Mesenchymal stem cell (in vitro differentiated cells and primary cell): ENCODE results near the gene TMEM143.

Experiments
- DNase-seq: peaks from one replicate; pipeline ENCODE4 v3.0.0-alpha.2; 2013
- H2AFZ ChIP-seq: one replicate; pipeline ENCODE4 v1.6.1; 2013; ENCODE audit warnings: low read depth, mild to moderate bottlenecking, control low read depth, inconsistent platforms, low read length, moderate library complexity
- H2AK5ac ChIP-seq: 2 replicates; pipeline ENCODE4 v1.6.1; 2013; ENCODE audit warnings: low read length, moderate library complexity, mild to moderate bottlenecking, inconsistent platforms; ENCODE audit not compliant: severe bottlenecking
- H2BK120ac ChIP-seq: one replicate; pipeline ENCODE4 v1.6.1; 2013; ENCODE audit warnings: low read depth, mild to moderate bottlenecking, inconsistent platforms, low read length, moderate library complexity
- H2BK12ac ChIP-seq, 2 experiments: one replicate each; pipeline ENCODE4 v1.6.1; 2013; ENCODE audit warnings: inconsistent platforms in 2 of 2, low read length in 2 of 2, mild to moderate bottlenecking in 2 of 2, moderate library complexity in 2 of 2, control low read depth in 1 of 2
- H2BK15ac ChIP-seq: one replicate; pipeline ENCODE4 v1.6.1; 2013; ENCODE audit warnings: mild to moderate bottlenecking, low read depth, inconsistent platforms; ENCODE audit not compliant: poor library complexity, severe bottlenecking
- H2BK5ac ChIP-seq: 2 replicates; pipeline ENCODE4 v1.6.1; 2013; ENCODE audit warnings: low read depth, mild to moderate bottlenecking, low read length, control low read depth, inconsistent platforms; ENCODE audit not compliant: poor library complexity, severe bottlenecking
- H3K14ac ChIP-seq, 2 experiments: one replicate each; pipeline ENCODE4 v1.6.1; 2013; ENCODE audit warnings: inconsistent platforms in 2 of 2, low read length in 2 of 2, control low read depth in 1 of 2, mild to moderate bottlenecking in 1 of 2, moderate library complexity in 1 of 2
- H3K18ac ChIP-seq, 2 experiments: one replicate each; pipeline ENCODE4 v1.6.1; 2013; ENCODE audit warnings: inconsistent platforms in 2 of 2, low read length in 2 of 2, control low read depth in 1 of 2, low read depth in 1 of 2, mild to moderate bottlenecking in 1 of 2
- H3K23ac ChIP-seq, 2 experiments: one replicate each; pipeline ENCODE4 v1.6.1; 2013; ENCODE audit warnings: inconsistent platforms in 2 of 2, low read length in 2 of 2, mild to moderate bottlenecking in 2 of 2, moderate library complexity in 2 of 2, control low read depth in 1 of 2
- H3K27ac ChIP-seq: 2 replicates; pipeline ENCODE4 v1.5.1; 2013; ENCODE audit warnings: mild to moderate bottlenecking, moderate library complexity, low read length, control low read depth, inconsistent platforms; ENCODE audit not compliant: poor library complexity, severe bottlenecking
- H3K27me3 ChIP-seq, 2 experiments: 2 replicates each; pipeline versions ENCODE4 v1.6.1 to v1.7.0; 2013; ENCODE audit warnings: low read length in 2 of 2, mild to moderate bottlenecking in 2 of 2, moderate library complexity in 2 of 2, control low read depth in 1 of 2, inconsistent platforms in 1 of 2; ENCODE audit not compliant: control insufficient read depth in 1 of 2, insufficient read depth in 1 of 2
- H3K36me3 ChIP-seq, 2 experiments: 2 replicates each; pipeline versions ENCODE4 v1.6.1 to v1.7.0; 2013; ENCODE audit warnings: low read length in 2 of 2, control low read depth in 1 of 2, inconsistent platforms in 1 of 2, low read depth in 1 of 2, mild to moderate bottlenecking in 1 of 2; ENCODE audit not compliant: insufficient read depth in 2 of 2, control insufficient read depth in 1 of 2
- H3K4ac ChIP-seq, 2 experiments: one replicate each; pipeline ENCODE4 v1.6.1; 2013; ENCODE audit warnings: inconsistent platforms in 2 of 2, low read length in 2 of 2, mild to moderate bottlenecking in 2 of 2, moderate library complexity in 2 of 2, control low read depth in 1 of 2, low read depth in 1 of 2
- H3K4me1 ChIP-seq: 2 replicates; pipeline ENCODE4 v1.6.1; 2013; ENCODE audit warnings: low read depth, low read length, control low read depth; ENCODE audit not compliant: control insufficient read depth, insufficient read depth
- H3K4me2 ChIP-seq: 2 replicates; pipeline ENCODE4 v1.6.1; 2013; ENCODE audit warnings: low read length, mild to moderate bottlenecking, inconsistent platforms; ENCODE audit not compliant: poor library complexity, severe bottlenecking
- H3K4me3 ChIP-seq, 2 experiments: 2 replicates each; pipeline versions ENCODE4 v1.5.1 to v1.7.0; 2013; ENCODE audit warnings: low read length in 2 of 2, mild to moderate bottlenecking in 2 of 2, control low read depth in 1 of 2, low read depth in 1 of 2; ENCODE audit not compliant: insufficient read depth in 1 of 2
- H3K79me1 ChIP-seq: replicated peaks from 2 replicates; pipeline ENCODE4 v1.6.1; 2013; ENCODE audit warnings: mild to moderate bottlenecking, control low read depth, low read length, inconsistent platforms; ENCODE audit not compliant: poor library complexity, severe bottlenecking
- H3K9ac ChIP-seq: 2 replicates; pipeline ENCODE4 v1.7.0; 2013; ENCODE audit warnings: mild to moderate bottlenecking, low read length, moderate library complexity
- H3K9me3 ChIP-seq: 2 replicates; pipeline ENCODE4 v1.7.0; 2013; ENCODE audit warnings: mild to moderate bottlenecking, low read length; ENCODE audit not compliant: control insufficient read depth
- H4K8ac ChIP-seq: one replicate; pipeline ENCODE4 v1.6.1; 2013; ENCODE audit warnings: inconsistent platforms, mild to moderate bottlenecking, low read length, moderate library complexity
- H4K91ac ChIP-seq: one replicate; pipeline ENCODE4 v1.6.1; 2013; ENCODE audit warnings: mild to moderate bottlenecking, low read length, inconsistent platforms
- WGBS: methylation state at CpG from one replicate; pipeline ENCODE4 v1.1.7; 2013; ENCODE audit warnings: mixed read lengths; 5-methylcytosine and 5-hydroxymethylcytosine counted together

Gene TMEM143

GRCh38 chr19:48395170-48395455, 31.4 kb upstream of the TMEM143 start:
- peak overlapping the region in 1 of 2 experiments; percentile 38 for H3K18ac ChIP-seq
- 52% methylated on average over 4 of the region's 6 CpGs for WGBS

GRCh38 chr19:48394331-48395169, 30.8 kb upstream of the TMEM143 start:
- peak overlapping the region; percentile 20 to 22 for H3K4ac ChIP-seq

More at GRCh38 chr19:48395170-48395455, 31.4 kb upstream of the TMEM143 start:
- Histone ChIP-seq H4K91ac (no peak overlapping the region), H2AK5ac (no peak overlapping the region), H3K4ac (no peak overlapping the region), H2BK12ac (no peak overlapping the region), H3K4me2 (no peak overlapping the region), H3K14ac (no peak overlapping the region), H3K27ac (no peak overlapping the region), H3K9me3 (no peaks in the 10 kb centered on the region), H3K9ac (peak overlapping the region; percentile 43), H3K4me3 (peak overlapping the region in 1 of 2 experiments; percentile 67), H4K8ac (no peak overlapping the region), H3K4me1 (peaks cover 37% of the 10 kb centered on the region), H3K36me3 (no peaks in the 10 kb centered on the region), H2AFZ (no peak overlapping the region), H3K23ac (no peak overlapping the region), H3K79me1 (peaks cover 3% of the 10 kb centered on the region), H2BK15ac (peak overlapping the region; percentile 33), H3K27me3 (peaks cover 33 to 34% of the 10 kb centered on the region in 2 experiments), H2BK120ac (no peak overlapping the region), H2BK5ac (no peak overlapping the region)
- no peak for DNase-seq

GRCh38 chr19:48393559-48394330, 30.0 kb upstream of the TMEM143 start, which contains the start of gene GRIN2D:
GRIN2D (plus strand) TSS chr19:48393668; CDS start chr19:48398393, 4,725 bp downstream.
- Histone ChIP-seq H2AFZ (no peak within 1 kb of the TSS), H3K23ac (peak within 1 kb of the TSS in 1 of 2 experiments; percentile 54), H3K4me2 (peak within 1 kb of the TSS; percentile 80), H3K9me3 (no peaks in the 10 kb centered on the region), H2BK15ac (peak within 1 kb of the TSS; percentile 55), H3K9ac (peak within 1 kb of the TSS; percentile 54), H2BK120ac (peak within 1 kb of the TSS; percentile 15), H3K36me3 (peaks cover 8% of the 10 kb centered on the region in 2 experiments), H3K4me3 (peak within 1 kb of the TSS; percentile 39 to 73), H2BK5ac (no peak within 1 kb of the TSS), H2AK5ac (no peak within 1 kb of the TSS), H2BK12ac (peak within 1 kb of the TSS; percentile 56 to 79), H3K18ac (peak within 1 kb of the TSS; percentile 78 to 84), H3K4ac (peak within 1 kb of the TSS; percentile 20 to 37), H4K8ac (peak within 1 kb of the TSS; percentile 91), H3K27me3 (peaks cover 33 to 34% of the 10 kb centered on the region in 2 experiments), H3K14ac (peak within 1 kb of the TSS in 1 of 2 experiments; percentile 91), H3K27ac (no peak within 1 kb of the TSS), H3K4me1 (peaks cover 42% of the 10 kb centered on the region), H4K91ac (peak within 1 kb of the TSS; percentile 74), H3K79me1 (peaks cover 3% of the 10 kb centered on the region)
- peak; percentile 66 for DNase-seq
- 3% methylated on average over 24 of the region's 40 CpGs for WGBS

More at GRCh38 chr19:48394331-48395169, 30.8 kb upstream of the TMEM143 start:
- H3K4me1 ChIP-seq, result peaks cover 38% of the 10 kb centered on the region
- peak overlapping the region in 1 of 2 experiments; percentile 91 for H3K14ac ChIP-seq
- no peak for DNase-seq
- H2BK15ac ChIP-seq, result peak overlapping the region; percentile 55
- peak overlapping the region; percentile 78 to 84 for H3K18ac ChIP-seq
- no peak overlapping the region for H2AK5ac ChIP-seq
- H3K4me2 ChIP-seq, result peak overlapping the region; percentile 80
- no peaks in the 10 kb centered on the region for H3K9me3 ChIP-seq
- H3K4me3 ChIP-seq, result peak overlapping the region in 1 of 2 experiments; percentile 73
- no peak overlapping the region for H3K27ac ChIP-seq
- WGBS, result 14% methylated on average over 22 of the region's 38 CpGs
- peaks cover 33 to 34% of the 10 kb centered on the region in 2 experiments for H3K27me3 ChIP-seq
- peak overlapping the region; percentile 15 for H2BK120ac ChIP-seq
- no peak overlapping the region for H2AFZ ChIP-seq
- H3K79me1 ChIP-seq, result peaks cover 3% of the 10 kb centered on the region
- H2BK12ac ChIP-seq, result peak overlapping the region in 1 of 2 experiments; percentile 18
- H2BK5ac ChIP-seq, result no peak overlapping the region
- no peak overlapping the region for H3K23ac ChIP-seq
- peak overlapping the region; percentile 65 for H4K91ac ChIP-seq
- H3K36me3 ChIP-seq, result peaks cover under 1% of the 10 kb centered on the region in 2 experiments
- H3K9ac ChIP-seq, result peak overlapping the region; percentile 54
- peak overlapping the region; percentile 63 for H4K8ac ChIP-seq
